ENCODE measurements around the gene FGF12. TPM values are rescaled to one million over a fixed set of nuclear protein-coding genes. Genes with fewer than 3 reads are reported as not detected.

FGF12 gene
- total RNA-seq, 1 experiment from 2014 or later: 0.51 TPM

DNA sequence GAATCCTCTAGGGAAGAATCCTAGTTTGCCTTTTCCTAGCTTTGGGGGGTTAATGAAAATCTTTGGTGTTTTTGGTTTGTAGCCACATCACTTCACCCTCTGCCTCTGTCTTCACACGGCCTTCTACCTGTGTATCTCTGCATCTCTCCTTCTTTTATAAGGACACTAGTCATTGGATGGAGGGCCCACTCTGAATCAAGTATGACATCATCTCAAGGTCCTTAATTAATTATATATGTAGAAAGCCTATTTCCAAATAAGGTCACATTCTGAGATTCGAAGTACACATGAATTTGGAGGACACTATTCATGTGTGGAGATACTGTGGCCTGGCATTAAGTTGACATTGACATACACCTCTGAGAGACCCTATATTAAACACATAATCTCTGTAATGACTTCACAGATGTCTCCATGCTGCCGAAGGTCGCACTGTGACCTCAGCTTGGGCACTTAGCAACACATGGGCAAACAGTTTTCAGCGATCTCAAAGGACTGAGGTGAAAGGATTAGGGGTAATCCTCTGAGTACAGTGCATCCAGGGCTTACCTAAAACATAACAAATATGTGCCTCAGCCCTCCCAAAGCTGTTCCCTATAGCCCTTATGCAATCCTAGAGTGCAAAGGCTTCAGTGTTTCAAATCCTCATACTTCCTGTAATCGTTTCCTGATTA, 446.0 kb downstream of the FGF12 start:
- ChIA-PET POLR2A (no interaction called here), CTCF (no interaction called here)
- Histone ChIP-seq H3K36me3 (ENCODE audit: control insufficient read depth, insufficient read depth, low read length) (no peaks in the 10 kb centered on the region), H3K4me3 (ENCODE audit: low read depth in 2 of 2, low read length in 2 of 2) (no peak overlapping the region), H3K4me1 (ENCODE audit: control insufficient read depth, insufficient read depth, low read length) (no peaks in the 10 kb centered on the region), H3K9me3 (ENCODE audit: control insufficient read depth, insufficient read depth, low read depth, low read length) (no peaks in the 10 kb centered on the region), H3K27me3 (ENCODE audit: control insufficient read depth, insufficient read depth, low read length) (no peaks in the 10 kb centered on the region), H3K27ac (ENCODE audit: low read length) (no peak overlapping the region)
- intact Hi-C loops (cut with micrococcal nuclease; ENCODE audit: unreplicated experiment): no loop called here
- no peak for DNase-seq (ENCODE audit: low read depth, low spot score)
- no TSS peak for BruUV-seq (replicated peaks)
- TF ChIP-seq CTCF (IDR thresholded peaks at IDR 0.05) (no peak), REST (IDR thresholded peaks at IDR 0.05; ENCODE audit: insufficient read depth in 1 of 2, low read depth in 2 of 2, low read length in 1 of 2) (no peak), POLR2AphosphoS5 (IDR thresholded peaks at IDR 0.05; ENCODE audit: low read depth, low read length) (no peak), TCF7L2 (IDR thresholded peaks at IDR 0.05; ENCODE audit: low read depth, low read length) (no peak), SIN3A (IDR thresholded peaks at IDR 0.05; ENCODE audit: borderline replicate concordance, insufficient read depth, low read depth, low read length) (no peak)
- no peak for ATAC-seq
- in situ Hi-C loops (cut with HindIII; ENCODE audit: low pct_unique_long_range_greater_than_20kb, low sequenced_read_pairs): no loop called here

- no TSS peak for BruUV-seq (replicated peaks)
- no peaks in the 10 kb centered on the region for H3K27me3 ChIP-seq (ENCODE audit: control insufficient read depth, insufficient read depth, low read length)
- H3K9me3 ChIP-seq (ENCODE audit: control insufficient read depth, insufficient read depth, low read depth, low read length): no peaks in the 10 kb centered on the region
- no peaks in the 10 kb centered on the region for H3K4me1 ChIP-seq (ENCODE audit: control insufficient read depth, insufficient read depth, low read length)
- no peak for TF ChIP-seq SIN3A (IDR thresholded peaks at IDR 0.05; ENCODE audit: borderline replicate concordance, insufficient read depth, low read depth, low read length)
- no peak for TF ChIP-seq POLR2AphosphoS5 (IDR thresholded peaks at IDR 0.05; ENCODE audit: low read depth, low read length)
- TF ChIP-seq REST (IDR thresholded peaks at IDR 0.05; ENCODE audit: insufficient read depth in 1 of 2, low read depth in 2 of 2, low read length in 1 of 2): no peak
- TF ChIP-seq TCF7L2 (IDR thresholded peaks at IDR 0.05; ENCODE audit: low read depth, low read length): no peak
- no peak for TF ChIP-seq CTCF (IDR thresholded peaks at IDR 0.05)
- no peak overlapping the region for H3K4me3 ChIP-seq (ENCODE audit: low read depth in 2 of 2, low read length in 2 of 2)
- ChIA-PET POLR2A (no interaction called here), CTCF (no interaction called here)
- DNase-seq (ENCODE audit: low read depth, low spot score) (no peak), ATAC-seq (no peak)
- H3K36me3 ChIP-seq (ENCODE audit: control insufficient read depth, insufficient read depth, low read length): no peaks in the 10 kb centered on the region
- no peak overlapping the region for H3K27ac ChIP-seq (ENCODE audit: low read length)
- intact Hi-C loops (cut with micrococcal nuclease; ENCODE audit: unreplicated experiment) (no loop called here), in situ Hi-C loops (cut with HindIII; ENCODE audit: low pct_unique_long_range_greater_than_20kb, low sequenced_read_pairs) (no loop called here)
These were observed 447.7 kb downstream of the FGF12 start for GRCh38 chr3:192279664-192280063.

Data from Panc1 (cell line).